GM18861 (cell line): ENCODE data around the gene IL6R.

Source experiments
- ATAC-seq: cut with Tn5 transposase; IDR thresholded peaks from one replicate; pipeline ENCODE4 v1.9.1; 2021; ENCODE audit not compliant: unreplicated experiment

Gene IL6R

DNA sequence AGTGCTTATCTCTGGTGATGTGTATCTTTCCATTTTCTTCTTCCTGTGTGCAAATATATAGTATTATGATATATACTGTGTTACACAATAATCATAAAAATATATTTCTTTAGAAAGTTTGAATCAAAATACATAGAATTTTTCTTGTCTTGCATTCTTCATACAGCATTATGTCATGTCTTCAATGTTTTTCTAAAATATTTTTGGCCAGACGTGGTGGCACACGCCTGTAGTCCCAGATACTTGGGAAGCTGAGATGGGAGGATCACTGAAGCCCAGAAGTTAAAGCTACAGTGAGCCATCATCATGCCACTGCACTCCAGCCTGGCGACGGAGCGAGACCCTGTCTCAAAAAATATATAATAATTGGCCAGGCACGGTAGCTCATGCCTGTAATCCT is 41.6 kb downstream of the IL6R start:
- ATAC-seq, result no peak

DNA sequence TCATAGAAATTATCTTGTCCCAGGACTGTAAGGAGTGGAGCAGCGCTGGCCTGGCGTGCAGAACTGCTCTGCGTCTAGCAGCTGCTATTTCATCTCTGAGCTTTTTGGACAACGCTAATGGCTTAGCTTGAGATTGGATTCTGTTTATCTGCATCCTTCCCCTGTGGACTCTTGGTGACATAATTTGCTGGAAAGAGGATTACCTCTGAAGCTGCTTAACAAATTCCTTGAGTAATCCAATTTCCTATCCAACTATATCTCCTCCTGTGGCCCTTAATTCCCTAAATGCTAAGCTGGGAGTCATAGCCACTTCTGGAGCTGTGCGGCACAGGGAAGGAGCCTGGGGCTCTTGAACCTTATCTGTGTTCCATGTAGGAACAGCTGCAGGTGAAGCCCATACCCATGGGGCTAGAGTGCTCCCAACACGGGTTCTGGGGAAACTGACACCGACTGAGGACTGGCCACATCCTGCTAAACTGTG is 43.2 kb downstream of the IL6R start:
- ATAC-seq, result no peak

DNA sequence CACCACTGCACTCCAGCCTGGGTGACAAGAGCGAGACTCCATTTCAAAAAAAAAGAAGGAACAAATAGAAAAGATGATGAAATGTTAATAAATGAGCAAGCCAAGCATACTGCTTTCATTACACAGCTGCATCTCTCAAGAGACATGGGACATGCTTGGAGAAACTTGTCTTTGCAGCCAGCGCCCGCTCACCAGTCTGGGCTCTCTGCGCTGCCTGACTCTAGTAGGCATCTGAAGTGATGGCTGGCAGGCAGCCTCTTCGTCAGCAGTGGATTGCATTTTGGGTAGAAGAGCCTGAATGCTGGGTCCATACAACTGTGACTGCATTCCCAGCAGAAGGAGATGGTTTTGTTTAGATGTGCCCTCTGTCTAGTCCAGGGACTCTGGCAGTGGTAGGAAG is 48.0 kb downstream of the IL6R start:
- ATAC-seq, result no peak

DNA sequence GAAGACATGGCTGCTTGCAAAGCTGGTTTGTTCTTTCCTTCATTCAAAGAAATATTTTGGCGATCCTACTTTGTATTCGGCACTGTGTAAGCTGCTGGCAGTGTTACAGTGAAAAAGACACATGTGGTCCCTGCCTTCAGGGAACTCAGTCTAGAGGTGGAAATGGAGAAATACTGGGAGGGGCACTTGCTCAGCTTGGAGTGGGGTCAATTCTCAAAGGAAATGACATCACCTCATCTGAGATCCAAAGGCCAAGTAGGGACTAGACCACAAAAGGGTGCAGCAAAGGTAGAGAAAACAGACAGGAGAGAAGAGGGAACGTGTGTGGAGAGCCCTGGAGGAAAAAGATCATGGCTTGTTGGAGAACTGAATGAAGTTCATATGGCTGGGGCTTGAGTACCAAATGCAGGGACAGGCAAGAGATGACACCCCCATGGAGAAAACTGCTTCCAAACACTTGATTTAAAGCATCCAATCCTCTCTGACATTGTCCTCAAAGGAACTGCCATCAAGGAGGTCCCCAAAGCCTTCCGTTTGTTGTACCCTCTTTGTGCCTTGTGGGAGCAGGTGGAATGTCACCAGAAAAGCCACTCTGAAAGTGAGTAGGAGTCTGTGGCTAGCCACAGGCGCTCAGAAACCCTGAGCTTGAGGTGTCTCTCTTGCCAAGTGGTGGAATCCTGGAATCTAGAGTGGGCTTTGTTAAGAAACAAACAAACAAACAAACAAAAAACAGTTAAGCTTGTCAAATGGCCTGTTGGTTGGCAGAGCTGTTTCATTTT is 48.6 kb downstream of the IL6R start:
- ATAC-seq, result no peak

DNA sequence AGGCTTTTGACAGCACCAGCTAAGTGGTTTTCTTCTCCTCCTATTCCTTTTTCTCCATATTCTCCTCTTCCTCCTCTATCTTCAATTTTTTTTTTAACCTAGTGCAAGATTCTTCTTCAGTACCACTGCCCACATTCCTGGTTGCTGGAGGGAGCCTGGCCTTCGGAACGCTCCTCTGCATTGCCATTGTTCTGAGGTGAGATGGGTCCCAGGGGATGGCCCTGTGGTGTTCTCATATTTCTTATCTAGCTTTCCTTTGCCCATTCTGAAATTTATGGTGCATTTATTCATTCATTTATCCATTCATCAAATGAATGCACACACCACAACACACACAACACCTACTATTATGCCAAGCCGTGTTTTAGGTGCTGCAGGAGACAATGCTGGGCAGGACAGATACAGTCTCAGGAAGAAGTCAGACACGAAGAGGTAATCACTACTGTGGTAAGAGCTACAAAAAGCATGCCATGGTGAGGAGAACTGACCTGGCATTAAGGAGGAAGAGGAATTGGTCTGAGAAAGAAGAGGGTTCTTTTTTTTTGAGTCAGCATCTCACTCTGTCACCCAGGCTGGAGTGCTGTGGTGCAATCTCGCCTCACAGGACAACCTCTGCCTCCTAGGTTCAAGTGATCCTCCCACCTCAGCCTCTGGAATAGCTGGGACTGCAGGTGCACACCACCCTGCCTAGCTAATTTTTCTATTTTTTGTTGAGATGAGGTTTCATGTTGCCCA is 49.4 kb downstream of the IL6R start:
- ATAC-seq, result no peak

DNA sequence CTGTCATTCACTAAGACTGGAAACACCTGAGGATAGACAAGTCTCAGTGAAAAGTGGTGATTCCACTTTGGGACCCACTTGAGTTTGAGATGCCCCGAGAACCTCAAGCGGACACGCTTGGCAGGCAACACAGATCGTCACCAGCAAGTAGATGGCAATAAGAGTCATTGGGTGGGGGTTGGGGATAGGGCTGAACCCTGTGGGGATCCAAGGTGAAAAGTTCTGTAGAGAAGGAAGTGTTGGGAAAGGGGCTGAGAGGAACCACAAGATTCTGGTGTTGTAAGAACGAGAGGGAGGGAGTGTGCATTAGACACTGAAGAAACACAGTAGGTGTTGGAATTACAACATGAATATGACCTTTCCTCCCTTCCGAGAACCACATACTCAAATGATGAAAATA is 51.5 kb downstream of the IL6R start:
- no peak for ATAC-seq

DNA sequence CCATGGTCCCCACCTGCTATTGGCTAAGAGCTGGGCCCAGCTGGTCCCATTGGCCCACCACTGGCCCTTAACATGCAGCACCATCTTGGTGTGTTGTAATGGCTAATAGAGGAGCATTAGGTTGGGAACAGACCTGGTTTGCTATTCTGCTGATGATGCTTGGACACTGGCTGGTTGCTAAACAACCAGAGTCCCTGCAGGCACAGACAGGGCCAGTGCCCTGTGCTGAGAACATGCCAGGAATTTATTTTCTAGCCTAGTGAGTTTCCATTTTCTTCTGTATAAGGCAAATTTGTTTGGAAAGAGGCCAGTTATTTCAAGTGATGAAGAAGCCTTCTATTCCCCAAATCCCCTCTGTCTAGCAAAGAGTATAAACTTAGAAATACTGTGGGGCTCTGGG is 53.9 kb downstream of the IL6R start:
- ATAC-seq, result no peak

DNA sequence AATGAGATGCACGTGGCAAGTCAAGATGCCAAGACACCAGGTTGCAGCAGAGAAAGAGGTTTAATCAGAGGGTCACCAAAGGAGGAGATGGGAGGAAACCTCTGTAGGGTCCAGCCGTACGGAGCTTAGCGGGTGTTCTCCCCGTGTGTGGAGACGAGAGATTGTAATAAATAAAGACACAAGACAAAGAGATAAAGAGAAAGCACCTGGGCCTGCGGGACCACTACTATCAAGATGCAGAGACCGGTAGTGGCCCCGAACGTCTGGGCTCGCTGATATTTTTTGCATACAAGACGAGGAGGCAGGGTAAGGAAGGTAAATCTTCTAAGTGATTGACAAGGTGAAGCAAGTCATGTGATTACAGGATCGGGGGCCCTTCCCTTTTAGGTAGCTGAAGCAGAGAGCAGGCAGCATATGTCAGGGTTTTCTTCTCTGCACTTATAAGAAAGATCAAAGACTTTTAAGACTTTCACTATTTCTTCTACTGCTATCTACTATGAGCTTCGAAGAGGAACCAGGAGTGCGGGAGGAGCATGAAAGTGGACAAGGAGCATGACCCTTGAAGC is 55.6 kb downstream of the IL6R start:
- no peak for ATAC-seq

DNA sequence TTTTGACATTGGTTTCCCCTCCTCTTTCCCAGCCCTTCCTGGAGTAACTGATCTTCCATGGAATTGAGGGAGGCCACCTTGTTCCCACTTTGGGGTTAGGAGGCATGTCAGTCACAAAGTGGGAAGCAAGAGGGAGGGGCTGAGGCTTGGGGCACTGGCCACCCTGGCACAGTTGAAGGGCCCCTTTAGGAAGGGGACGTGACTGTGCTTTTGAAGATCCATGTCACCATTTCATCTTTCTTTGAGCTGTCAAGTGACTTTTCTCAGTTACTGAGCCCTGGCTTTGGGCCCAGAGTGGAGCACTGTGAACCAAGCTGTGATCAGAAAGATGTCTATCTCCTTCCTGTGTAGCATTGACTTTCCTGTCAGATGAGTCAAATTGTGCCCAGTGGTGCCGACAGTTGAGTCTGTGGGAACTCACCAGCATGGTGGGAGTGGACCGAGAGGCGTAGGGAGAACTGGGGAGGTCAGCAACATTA is 58.4 kb downstream of the IL6R start:
- no peak for ATAC-seq

DNA sequence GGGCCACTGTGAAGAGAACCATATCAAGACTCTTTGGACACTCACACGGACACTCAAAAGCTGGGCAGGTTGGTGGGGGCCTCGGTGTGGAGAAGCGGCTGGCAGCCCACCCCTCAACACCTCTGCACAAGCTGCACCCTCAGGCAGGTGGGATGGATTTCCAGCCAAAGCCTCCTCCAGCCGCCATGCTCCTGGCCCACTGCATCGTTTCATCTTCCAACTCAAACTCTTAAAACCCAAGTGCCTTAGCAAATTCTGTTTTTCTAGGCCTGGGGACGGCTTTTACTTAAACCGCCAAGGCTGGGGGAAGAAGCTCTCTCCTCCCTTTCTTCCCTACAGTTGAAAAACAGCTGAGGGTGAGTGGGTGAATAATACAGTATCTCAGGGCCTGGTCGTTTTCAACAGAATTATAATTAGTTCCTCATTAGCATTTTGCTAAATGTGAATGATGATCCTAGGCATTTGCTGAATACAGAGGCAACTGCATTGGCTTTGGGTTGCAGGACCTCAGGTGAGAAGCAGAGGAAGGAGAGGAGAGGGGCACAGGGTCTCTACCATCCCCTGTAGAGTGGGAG is 60.6 kb downstream of the IL6R start:
- ATAC-seq, result no peak

DNA sequence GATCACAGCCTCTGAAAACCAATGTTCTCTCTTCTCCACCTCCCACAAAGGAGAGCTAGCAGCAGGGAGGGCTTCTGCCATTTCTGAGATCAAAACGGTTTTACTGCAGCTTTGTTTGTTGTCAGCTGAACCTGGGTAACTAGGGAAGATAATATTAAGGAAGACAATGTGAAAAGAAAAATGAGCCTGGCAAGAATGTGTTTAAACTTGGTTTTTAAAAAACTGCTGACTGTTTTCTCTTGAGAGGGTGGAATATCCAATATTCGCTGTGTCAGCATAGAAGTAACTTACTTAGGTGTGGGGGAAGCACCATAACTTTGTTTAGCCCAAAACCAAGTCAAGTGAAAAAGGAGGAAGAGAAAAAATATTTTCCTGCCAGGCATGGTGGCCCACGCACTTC is 61.1 kb downstream of the IL6R start:
- no peak for ATAC-seq

DNA sequence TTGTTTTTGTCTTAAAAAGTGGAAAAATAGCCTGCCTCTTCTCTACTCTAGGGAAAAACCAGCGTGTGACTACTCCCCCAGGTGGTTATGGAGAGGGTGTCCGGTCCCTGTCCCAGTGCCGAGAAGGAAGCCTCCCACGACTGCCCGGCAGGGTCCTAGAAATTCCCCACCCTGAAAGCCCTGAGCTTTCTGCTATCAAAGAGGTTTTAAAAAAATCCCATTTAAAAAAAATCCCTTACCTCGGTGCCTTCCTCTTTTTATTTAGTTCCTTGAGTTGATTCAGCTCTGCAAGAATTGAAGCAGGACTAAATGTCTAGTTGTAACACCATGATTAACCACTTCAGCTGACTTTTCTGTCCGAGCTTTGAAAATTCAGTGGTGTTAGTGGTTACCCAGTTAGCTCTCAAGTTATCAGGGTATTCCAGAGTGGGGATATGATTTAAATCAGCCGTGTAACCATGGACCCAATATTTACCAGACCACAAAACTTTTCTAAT is 61.8 kb downstream of the IL6R start:
- ATAC-seq, result no peak

DNA sequence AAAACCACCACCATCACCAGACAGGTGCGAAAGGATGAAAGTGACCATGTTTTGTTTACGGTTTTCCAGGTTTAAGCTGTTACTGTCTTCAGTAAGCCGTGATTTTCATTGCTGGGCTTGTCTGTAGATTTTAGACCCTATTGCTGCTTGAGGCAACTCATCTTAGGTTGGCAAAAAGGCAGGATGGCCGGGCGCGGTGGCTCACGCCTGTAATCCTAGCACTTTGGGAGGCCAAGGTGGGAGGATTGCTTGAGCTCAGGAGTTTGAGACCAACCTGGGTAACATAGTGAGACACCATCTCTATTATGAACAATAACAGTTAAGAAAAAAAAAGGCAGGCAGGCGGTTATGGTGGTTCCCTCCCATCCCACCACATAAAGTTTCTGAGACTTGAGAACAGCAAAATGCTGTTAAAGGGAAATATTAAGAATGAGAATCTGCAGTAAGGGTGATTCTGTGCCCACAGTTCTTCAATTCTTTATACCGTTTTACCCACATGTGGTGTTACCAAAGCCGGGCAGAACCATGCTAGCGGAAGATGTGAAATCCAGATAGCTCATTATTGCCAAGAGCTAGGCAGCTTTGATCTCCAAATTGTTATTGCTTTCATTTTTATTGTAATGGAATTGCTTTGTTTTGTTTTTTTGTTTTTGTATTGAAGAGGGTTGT is 62.4 kb downstream of the IL6R start:
- ATAC-seq, result no peak

DNA sequence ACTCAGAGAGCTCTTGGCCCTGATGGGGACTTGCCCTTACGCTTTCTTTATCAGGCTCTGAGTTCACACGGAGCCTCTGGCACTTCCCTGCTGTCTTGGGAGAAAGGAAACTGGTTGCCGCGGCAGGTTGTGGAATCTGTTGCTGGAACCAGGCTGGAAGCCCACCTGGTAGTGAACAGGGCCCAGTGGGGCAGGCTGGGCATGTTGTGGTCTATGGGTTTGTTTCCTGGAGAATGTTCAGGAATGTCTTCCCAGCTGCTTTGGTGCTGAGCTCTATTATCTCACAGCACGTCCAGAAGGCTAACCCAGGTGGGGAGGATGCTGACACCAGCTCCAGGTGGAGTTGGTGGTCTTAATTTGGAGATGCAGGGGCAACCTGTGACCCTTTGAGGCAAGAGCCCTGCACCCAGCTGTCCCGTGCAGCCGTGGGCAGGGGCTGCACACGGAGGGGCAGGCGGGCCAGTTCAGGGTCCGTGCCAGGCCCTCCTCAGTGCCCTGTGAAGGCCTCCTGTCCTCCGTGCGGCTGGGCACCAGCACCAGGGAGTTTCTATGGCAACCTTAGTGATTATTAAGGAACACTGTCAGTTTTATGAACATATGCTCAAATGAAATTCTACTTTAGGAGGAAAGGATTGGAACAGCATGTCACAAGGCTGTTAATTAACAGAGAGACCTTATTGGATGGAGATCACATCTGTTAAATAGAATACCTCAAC is 63.5 kb downstream of the IL6R start:
- ATAC-seq, result no peak

DNA sequence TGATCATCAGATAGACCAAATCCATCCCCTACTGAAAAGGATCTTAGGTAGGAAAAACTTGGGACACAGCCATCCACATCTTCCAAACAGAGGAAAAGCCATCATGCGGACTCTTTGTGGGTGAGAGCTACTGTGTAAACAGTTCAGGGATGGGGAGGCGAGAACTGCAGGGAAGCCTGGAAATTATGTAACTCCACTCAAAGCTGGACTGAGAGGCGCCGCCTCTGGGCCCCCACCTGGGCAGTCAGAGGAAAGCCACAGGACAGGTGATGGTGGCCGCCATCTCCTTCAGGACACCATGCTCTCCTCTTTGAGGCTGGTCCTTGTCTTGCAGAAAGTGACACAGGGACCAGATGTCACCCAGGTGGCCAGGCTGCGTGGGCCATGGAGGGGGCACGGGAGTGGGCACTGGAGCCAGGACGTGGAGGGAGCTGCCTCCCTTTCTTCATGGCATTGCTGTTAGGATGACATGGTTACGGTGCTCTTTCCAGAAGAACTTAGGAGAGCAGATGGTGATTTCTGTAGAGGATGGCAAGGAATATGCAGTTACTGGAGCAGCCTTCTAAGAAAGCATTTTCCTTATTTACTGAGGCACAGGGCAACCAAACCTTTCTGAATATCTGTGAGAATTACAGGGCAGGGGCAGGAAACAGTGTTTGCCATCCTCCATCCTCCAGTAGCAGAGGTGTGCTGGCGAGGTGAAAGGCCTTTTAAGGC is 64.9 kb downstream of the IL6R start:
- ATAC-seq, result no peak

DNA sequence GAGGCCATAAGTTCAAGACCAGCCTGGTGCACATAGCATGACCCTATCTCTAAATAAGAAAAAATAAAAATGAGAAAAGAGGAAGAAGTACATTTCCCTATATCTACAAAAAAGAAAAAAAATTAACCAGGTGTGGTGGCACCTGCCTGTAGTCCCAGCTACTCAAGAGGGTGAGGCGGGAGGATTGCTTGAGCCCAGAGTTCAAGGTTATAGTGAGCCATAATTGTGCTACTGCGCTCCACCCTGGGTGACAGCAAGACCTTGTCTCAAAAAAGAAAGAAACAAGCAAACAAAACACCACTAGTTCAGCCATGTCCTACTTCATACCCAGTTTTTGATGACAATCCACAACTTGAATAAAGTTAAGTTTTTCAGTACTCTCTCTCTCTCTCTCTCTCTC is 66.2 kb downstream of the IL6R start:
- ATAC-seq, result no peak

DNA sequence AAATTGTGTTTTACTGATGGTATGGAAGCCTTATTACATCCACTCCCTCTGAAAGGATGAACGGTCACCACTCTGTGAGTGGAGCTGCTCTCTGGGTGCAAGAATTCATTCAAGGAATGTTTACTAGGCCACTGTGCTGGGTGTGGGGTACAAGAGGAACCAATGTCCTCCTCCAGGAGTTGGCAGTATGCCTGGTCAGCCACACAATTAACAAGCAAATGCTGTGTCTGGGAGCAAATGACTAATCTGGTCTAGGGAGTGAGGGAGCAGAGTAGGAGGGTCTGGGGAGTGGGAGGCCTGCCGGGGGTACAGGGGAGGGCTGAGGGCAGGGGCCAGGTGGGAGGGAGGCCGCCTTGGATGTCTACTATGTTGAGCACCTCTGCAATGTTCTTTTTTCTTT is 69.7 kb downstream of the IL6R start:
- no peak for ATAC-seq

DNA sequence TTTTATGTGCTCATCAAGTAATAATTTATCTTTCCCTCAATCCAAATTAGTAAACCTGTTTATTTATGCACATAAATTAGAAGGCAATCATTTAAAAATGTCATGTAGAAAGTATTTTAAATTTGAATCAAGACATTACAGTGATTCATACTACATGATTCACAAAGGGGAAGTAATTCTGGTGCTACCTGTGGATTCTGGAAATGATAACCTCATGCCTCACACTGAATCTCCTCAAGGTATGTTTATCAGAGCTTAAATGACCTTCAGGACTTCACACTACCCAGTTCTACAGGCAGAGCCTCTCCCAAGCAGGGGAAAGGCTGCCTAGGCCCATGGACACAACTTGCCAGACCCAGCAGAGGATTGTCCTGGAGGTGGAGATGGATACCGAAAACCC is 71.6 kb downstream of the IL6R start:
- ATAC-seq, result no peak

DNA sequence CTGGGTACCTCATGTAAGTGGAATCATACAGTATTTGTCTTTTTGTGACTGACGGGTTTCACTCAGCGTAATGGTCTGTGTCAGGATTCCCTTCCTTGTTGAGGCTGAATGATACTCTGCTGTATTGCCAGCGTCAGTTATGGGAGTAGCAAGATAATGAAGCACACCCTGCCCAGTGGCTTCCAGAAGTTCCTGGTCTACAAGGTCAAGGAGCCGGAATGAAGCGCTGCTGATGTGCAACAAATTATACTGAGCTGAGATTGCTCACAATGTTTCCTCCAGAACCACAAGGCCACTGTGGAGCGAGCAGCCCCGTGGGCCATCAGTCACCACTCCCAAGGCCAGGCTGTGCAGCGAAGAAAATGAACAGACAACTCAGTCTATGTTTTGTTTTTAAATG is 72.9 kb downstream of the IL6R start:
- ATAC-seq, result no peak

DNA sequence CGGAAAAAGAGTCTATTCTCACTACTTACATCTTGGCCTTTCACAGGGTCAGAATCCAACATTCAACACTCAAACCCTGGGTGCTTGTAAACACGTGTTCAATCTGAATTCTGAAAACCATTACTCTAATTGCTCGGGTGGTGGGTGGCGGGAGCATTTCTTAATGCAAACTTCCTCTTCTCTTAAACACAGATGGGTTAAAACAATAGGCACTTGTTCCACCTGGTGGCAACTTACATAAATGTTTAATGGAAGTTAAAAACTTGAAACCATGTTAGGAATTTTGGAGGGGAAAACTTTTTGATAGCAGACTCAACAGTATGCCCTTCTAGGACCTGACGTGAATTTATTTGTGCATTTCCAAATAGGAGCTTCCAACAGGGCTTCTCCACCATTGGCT is 73.5 kb downstream of the IL6R start:
- ATAC-seq, result no peak
